Stomach (tissue), 9 donors: ENCODE data around the gene DOCK3. TPM values are rescaled to one million over a fixed set of nuclear protein-coding genes. Genes with fewer than 3 reads are reported as not detected.
A peak's percentile ranks its signal among the peaks of the same experiment; 100 is the strongest.

ENCODE experiments used
- DNase-seq, 2 donors: peaks; one replicate each; pipeline versions ENCODE4 v3.0.0 to v3.0.0-alpha.2; 2013 to 2019
- H3K27ac ChIP-seq, 5 donors: fragments of 200-600 bp in 4 of 5; sonication (generic) in 4 of 5; one replicate each; pipeline ENCODE4 v1.5.1; 2013 to 2019; ENCODE audit warnings: mild to moderate bottlenecking in 1 of 5, moderate library complexity in 1 of 5
- H3K27me3 ChIP-seq, 3 donors: fragments of 200-600 bp; sonication (generic); one replicate each; pipeline ENCODE4 v1.5.1; 2017 to 2019; ENCODE audit warnings: mixed run types in 1 of 3
- H3K36me3 ChIP-seq, 4 donors: fragments of 200-600 bp; sonication (generic); 1 replicate in 3 of 4; 2 replicates in 1 of 4; pipeline ENCODE4 v1.5.1; 2016 to 2019
- H3K4me1 ChIP-seq, 4 donors: fragments of 200-600 bp; sonication (generic); one replicate each; pipeline ENCODE4 v1.5.1; 2016 to 2019
- H3K4me3 ChIP-seq, 4 donors: fragments of 200-600 bp; sonication (generic) in 3 of 4; one replicate each; pipeline ENCODE4 v1.5.1; 2016 to 2019; ENCODE audit warnings: mild to moderate bottlenecking in 1 of 4
- H3K9me3 ChIP-seq, 4 donors: fragments of 200-600 bp; sonication (generic); one replicate each; pipeline ENCODE4 v1.5.1; 2016 to 2019
- CTCF ChIP-seq, 7 experiments: fragments of 450-650 bp in 4 of 7; fragments of 200-600 bp in 3 of 7; sonication (generic) in 3 of 7; IDR thresholded peaks; one replicate each; pipeline ENCODE4 v1.5.1; 2016 to 2019; ENCODE audit warnings: antibody characterized with exemption in 7 of 7, control low read depth in 2 of 7, mild to moderate bottlenecking in 1 of 7
- EP300 ChIP-seq: sonication (generic); formaldehyde crosslinking; IDR thresholded peaks from one replicate; pipeline ENCODE4 v1.6.1; 2017; ENCODE audit warnings: antibody characterized with exemption
- POLR2A ChIP-seq, 4 donors: fragments of 450-650 bp; IDR thresholded peaks; one replicate each; pipeline ENCODE4 v1.6.1; 2016; ENCODE audit warnings: antibody characterized with exemption in 4 of 4, control low read depth in 2 of 4, mild to moderate bottlenecking in 1 of 4, moderate library complexity in 1 of 4
- POLR2AphosphoS5 ChIP-seq, 3 donors: sonication (generic); formaldehyde crosslinking; IDR thresholded peaks; one replicate each; pipeline ENCODE4 v1.6.1; 2016; ENCODE audit warnings: antibody characterized with exemption in 3 of 3
- WGBS, 5 donors: extraction: QIAGEN DNeasy Blood & Tissue Kit in 3 of 5; methylation state at CpG; one replicate each; pipeline versions ENCODE4 v1.1.5 to v1.1.7; 2013 to 2018; 5-methylcytosine and 5-hydroxymethylcytosine counted together
- intact Hi-C: fragments of 100-400 bp; cut with DNase I; formaldehyde crosslinking; loops from one replicate; pipeline ENCODE4 v1.15.1; 2023; ENCODE audit warnings: low total_unique reads
- polyA plus RNA-seq, 3 donors: library from polyadenylated mRNA; stranded (reverse); fragments of 200-250 nt; gene quantifications; one replicate each; pipeline ENCODE4 v1.2.3, GENCODE V29; 2013
- total RNA-seq, 5 donors: library from RNA; depleted of rRNA; stranded (reverse); fragments of >200 nt; gene quantifications; one replicate each; pipeline versions ENCODE4 v1.1.0 to v1.2.3, GENCODE V29; 2014 to 2016
- donor health status: healthy with polysubstance abuse.
- donor health status: Bipolar disorder and iron deficiency.
- donor health status: healthy.

DOCK3 gene
- total and polyA plus RNA-seq, 8 donors = 0.06 to 2.3 (median 1.0) TPM; not detected in 2

- Histone ChIP-seq H3K27me3 (peaks cover 0 to 69% (median 51%) of the 10 kb centered on the region in 3 donors), H3K36me3 (no peaks in the 10 kb centered on the region), H3K4me3 (no peak overlapping the region), H3K4me1 (peaks cover 11 to 15% (median 12%) of the 10 kb centered on the region in 4 donors), H3K9me3 (no peaks in the 10 kb centered on the region), H3K27ac (no peak overlapping the region)
- no peak for DNase-seq
- TF ChIP-seq CTCF (IDR thresholded peaks at IDR 0.05) = no peak
- TF ChIP-seq EP300 = no peak
- no peak for TF ChIP-seq POLR2AphosphoS5 (IDR thresholded peaks at IDR 0.05)
- no peak for TF ChIP-seq POLR2A (IDR thresholded peaks at IDR 0.05)
- 33 to 53% (median 39%) methylated on average over 3 of the region's 3 CpGs for whole genome bisulfite sequencing, 5 donors
- intact Hi-C loops = no loop called here
These were observed 796 bp upstream of the DOCK3 start for GRCh38 chr3:50673931-50674330.

DNA sequence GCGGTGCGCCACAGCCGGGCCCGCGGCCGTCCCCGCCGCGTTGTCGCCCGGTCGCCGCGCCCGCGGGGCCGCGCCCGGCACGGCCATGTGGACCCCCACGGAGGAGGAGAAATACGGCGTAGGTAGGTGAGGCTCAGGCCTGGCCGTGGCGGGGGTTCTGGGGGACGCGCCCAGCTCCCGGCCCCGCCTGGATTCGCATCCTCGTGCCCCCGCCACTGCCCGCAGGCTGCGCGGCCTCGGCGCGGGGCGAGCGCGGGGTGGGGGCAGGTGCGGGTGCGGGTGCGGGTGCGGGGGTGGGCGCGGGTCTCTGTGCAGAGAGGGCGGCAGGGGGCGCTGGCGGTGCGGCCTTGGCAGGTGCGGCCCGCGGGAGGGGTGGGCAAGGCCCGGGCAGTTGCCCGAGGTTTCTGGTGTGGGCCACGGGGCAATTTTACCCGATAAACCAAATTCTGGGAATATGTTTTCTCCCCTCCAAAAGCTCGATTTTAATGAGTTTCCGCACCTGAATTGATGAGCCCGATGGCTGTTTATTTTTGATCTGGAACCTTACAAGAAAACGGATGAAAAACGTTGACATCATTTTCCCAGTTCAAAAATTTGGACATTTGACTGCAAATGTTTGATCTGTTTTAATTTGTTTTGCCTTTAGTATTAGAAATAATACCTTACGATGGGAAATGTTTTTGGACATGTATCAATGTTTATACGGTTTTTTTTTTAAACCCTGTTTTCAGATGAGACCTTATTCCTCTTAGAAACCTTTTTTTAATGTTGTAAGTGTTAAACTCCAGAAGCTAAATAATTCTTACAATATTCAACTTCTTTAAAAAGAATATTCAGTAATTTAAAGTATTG lies 678 bp downstream of the DOCK3 start:
- H3K4me1 ChIP-seq = peaks cover 11 to 15% (median 12%) of the 10 kb centered on the region in 4 donors
- peak in 1 of 2 donors; percentile 66 for DNase-seq
- H3K9me3 ChIP-seq = no peaks in the 10 kb centered on the region
- intact Hi-C loops = no loop called here
- H3K36me3 ChIP-seq = no peaks in the 10 kb centered on the region
- peak overlapping the region; percentile 53 to 60 (median 54) for H3K4me3 ChIP-seq
- H3K27me3 ChIP-seq = peaks cover 0 to 82% (median 54%) of the 10 kb centered on the region in 3 donors
- WGBS, 5 donors = 3 to 6% (median 4%) methylated on average over 24 to 64 of the region's 65 CpGs
- TF ChIP-seq POLR2A (IDR thresholded peaks at IDR 0.05) (no peak), CTCF (IDR thresholded peaks at IDR 0.05) (peak in 2 of 7 experiments; percentile 11 to 39)
- H3K27ac ChIP-seq = peak overlapping the region in 2 of 5 donors; percentile 22 to 46

DNA sequence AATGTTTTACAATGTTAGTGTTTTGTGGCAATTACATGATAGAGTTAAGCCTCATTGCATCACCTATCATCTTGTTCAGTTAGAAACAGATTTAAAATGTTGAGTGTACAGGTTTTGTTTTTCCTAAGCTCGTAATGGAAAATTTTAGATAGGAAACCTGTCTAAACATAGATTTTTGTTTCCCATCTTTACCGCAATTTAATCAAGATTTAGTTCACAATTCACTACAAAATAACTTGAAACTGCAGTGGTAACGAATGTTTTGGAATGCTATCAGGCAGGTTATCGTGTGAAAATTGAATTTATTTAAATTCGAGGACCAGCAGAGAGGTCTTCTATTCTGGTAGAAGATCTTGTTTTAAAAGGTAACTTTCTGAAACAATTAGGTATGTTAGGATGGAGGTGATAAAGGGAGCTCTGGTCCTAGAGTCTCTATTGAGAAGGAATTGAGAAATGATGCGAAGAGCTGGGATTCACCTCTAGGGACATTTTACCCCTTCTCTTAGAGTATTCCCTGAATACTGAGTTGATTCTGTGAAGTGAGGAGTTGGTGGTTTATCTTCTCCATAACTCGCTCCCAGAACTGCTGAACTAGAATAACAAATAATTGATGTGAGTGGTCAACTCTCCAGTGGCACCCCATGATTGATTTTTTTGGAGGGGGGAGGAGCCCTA lies 1.4 kb downstream of the DOCK3 start:
- intact Hi-C loops = no loop called here
- H3K27me3 ChIP-seq = peaks cover 0 to 86% (median 54%) of the 10 kb centered on the region in 3 donors

GRCh38 chr3:50687127-50687751 lies 12.5 kb downstream of the DOCK3 start:
- H3K27ac ChIP-seq = no peak overlapping the region
- TF ChIP-seq CTCF (IDR thresholded peaks at IDR 0.05) = no peak
- TF ChIP-seq POLR2AphosphoS5 (IDR thresholded peaks at IDR 0.05) = no peak
- no peak for TF ChIP-seq EP300
- TF ChIP-seq POLR2A (IDR thresholded peaks at IDR 0.05) = no peak
- H3K9me3 ChIP-seq = no peaks in the 10 kb centered on the region
- H3K36me3 ChIP-seq = no peaks in the 10 kb centered on the region
- 41 to 58% (median 49%) methylated on average over 7 of the region's 7 CpGs for WGBS, 5 donors
- H3K27me3 ChIP-seq = peaks cover 0 to 10% (median 2%) of the 10 kb centered on the region in 3 donors
- intact Hi-C loops = no loop called here
- H3K4me3 ChIP-seq = no peak overlapping the region
- peaks cover 0 to 5% (median 0%) of the 10 kb centered on the region in 4 donors for H3K4me1 ChIP-seq
- no peak for DNase-seq

More for the DNA sequence above, 1.4 kb downstream of the DOCK3 start:
- Histone ChIP-seq H3K9me3 (no peaks in the 10 kb centered on the region), H3K36me3 (no peaks in the 10 kb centered on the region), H3K4me1 (peaks cover 11 to 15% (median 12%) of the 10 kb centered on the region in 4 donors), H3K4me3 (no peak overlapping the region), H3K27ac (no peak overlapping the region)
- no peak for TF ChIP-seq POLR2AphosphoS5 (IDR thresholded peaks at IDR 0.05)
- TF ChIP-seq EP300 = no peak
- no peak for TF ChIP-seq POLR2A (IDR thresholded peaks at IDR 0.05)
- no peak for DNase-seq
- 70 to 75% (median 73%) methylated on average over 7 of the region's 7 CpGs for WGBS, 5 donors
